GM18868 (cell line): ENCODE results near the gene MRPS23.

Source experiments
- ATAC-seq: cut with Tn5 transposase; IDR thresholded peaks from one replicate; pipeline ENCODE4 v1.9.1; 2021; ENCODE audit warnings: mild to moderate bottlenecking, moderate library complexity; ENCODE audit not compliant: unreplicated experiment

The MRPS23 gene

DNA sequence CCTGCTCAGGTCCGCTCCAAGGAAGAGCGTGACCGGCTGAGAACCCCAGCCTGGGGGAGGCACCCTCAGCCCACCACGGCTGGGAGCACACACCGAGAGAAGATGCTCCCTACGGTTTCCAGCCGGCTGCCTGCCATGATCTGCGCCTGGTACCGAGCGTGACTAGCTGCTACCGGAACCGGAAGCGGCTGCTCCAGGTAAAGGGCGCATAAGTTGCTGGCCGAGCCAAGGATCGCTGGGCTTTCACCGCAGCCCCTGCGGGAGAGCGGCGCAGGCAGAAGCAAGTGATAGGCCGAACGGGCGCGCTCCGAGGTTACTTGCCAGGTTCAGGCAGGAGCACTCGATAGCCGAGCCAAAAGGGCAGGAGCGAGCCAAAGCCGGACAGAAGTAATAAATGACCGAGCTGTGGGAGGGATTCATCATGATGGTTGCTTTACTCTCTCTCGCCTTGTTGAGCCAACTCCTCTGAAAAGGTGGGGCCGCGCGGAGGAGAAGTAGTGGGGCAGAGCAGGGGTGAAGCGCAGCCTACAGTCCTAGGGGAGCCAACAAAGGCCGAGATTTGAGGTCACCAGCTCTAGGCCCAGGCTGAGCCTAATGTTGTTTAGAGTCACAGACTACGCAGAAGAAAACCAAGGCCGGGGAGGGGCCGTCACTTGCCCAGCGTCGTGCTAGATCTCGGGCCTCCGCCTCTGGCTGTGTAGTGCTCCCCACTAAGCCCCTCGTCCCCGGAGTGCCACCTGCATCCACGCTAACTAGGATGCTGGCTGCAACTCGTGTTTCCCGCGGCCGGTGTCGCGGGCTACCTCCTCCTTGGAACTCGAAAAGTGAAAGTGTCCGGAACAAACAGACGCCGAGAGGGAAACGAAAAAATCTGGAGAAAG, at the start of gene MRPS23:
TSS of gene MRPS23 (minus strand) at position 171 of the 881 bp plus-strand sequence. CDS start at position 137, 34 bp downstream.
- peak; percentile 92 for ATAC-seq

DNA sequence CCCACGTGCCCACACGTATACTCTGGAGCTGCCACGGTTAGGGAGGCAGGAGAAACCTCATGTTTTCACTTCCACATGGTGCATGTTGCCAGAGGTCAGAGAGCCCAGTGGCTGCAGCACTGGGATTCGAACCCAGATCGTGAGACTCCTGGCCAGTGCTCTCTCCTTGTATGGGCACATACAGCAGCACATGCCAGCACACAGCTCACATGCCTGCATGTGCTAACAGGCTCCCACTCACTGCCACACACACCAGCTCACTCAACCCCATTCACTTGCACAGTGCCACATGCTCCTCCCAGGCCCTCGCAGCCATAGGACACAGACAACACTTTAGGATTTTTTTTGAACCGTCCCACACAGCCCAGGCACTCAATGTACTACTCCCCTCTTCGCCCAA, 49.5 kb upstream of the MRPS23 start:
- no peak for ATAC-seq

- ATAC-seq: no peak
Measured at GRCh38 chr17:57898487-57899311, 48.9 kb upstream of the MRPS23 start.

GRCh38 chr17:57895382-57896060, 45.7 kb upstream of the MRPS23 start:
- no peak for ATAC-seq

DNA sequence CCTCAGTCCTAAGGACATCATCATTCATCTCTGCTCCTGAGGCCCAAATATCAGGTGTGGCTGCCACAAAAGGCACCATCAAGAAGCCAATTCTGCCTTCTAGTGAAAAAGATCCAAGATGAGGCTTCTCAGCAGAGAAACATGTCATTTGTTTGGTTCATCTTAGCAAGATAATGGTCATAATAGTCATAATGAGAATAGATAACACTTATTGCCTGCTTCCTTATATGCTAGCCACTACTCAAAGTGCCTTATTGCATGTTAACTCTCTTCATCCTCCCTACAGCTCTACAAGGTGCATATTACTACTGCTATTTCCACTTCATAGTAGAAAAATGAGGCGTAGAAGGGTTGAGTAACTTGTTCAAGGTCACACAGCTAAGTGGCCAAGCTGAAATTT, 45.0 kb upstream of the MRPS23 start:
- ATAC-seq: peak; percentile 57

- ATAC-seq: no peak
Measured at GRCh38 chr17:57892820-57893595, 43.2 kb upstream of the MRPS23 start.

DNA sequence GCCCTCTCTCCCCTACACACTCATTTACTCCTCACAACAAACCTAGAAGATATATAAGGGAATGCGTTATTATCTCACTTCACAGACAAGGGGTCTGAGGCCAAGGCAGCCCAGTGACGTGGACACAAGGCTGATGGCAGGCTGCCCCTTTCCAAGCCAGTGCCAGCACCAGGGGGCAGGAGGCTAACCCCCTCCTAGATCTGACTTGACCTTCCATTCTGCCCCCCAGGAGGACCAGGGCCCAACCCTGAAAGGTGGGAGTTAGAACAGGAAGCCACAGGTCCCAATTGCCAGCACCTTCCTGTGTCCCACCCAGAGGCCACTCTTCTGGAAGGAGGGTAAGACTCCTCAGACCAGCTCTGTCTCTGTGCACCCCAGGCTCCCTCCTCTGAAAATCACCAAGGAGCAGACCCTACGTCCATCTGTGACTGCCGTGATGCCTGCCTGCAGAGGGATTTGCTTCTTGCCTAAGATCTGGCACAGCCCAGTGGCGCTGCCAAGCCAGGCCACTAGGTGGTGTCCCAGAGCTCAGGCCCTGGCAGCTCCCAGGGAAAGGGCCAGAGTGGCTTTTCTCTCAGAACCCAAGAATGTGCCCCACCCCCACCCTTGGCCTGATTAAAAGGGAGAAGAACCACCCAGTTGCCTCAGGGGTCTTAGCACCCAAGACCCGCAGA, 42.4 kb upstream of the MRPS23 start:
- ATAC-seq: peak; percentile 52

- no peak for ATAC-seq
Measured at GRCh38 chr17:57890857-57891232, 41.0 kb upstream of the MRPS23 start.

DNA sequence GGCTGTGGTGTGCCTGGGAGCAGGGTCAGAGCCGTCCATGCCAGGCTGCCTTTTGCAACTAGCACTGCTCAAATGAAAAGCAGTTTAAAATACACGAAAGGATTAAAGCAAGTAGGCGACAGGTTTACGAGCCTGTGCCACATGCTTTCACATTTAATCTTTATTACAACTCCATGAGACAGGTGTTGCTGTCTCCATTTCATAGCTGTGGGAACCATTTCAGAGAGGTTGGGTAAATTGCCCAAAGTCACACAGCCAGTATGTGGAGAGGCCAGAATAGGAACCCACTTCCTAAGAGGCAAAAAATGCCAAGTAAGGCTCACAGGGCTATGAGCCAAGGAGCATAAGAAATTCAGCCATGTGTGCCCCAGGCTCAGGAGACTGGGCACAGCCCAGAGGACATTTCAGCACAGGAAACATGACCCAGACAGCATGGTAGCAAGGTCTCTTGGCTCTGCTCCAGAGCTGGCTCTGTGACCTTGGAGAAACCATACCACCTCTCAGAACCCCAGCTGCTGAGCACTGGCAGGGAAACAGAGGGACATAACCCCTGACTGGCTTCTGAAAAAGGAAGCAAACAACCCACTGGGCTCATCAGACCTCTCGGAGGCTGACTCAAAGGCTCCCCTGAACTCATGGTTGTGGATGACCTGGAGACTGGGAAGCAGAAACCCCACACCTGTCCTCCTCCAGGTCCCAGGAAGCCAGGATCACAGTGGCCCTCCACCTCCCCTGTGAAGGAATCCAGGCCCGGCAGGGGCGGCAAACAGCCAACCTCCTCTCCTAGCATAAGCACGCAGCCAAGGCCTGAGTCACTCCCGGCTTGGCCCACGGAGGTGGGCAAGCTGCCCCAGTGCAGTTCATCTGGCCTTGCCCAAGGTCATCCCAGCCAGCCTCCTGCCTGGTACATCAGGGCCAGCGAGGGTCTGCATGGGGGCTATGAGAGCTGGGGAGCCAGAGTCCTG, 40.3 kb upstream of the MRPS23 start:
- no peak for ATAC-seq

DNA sequence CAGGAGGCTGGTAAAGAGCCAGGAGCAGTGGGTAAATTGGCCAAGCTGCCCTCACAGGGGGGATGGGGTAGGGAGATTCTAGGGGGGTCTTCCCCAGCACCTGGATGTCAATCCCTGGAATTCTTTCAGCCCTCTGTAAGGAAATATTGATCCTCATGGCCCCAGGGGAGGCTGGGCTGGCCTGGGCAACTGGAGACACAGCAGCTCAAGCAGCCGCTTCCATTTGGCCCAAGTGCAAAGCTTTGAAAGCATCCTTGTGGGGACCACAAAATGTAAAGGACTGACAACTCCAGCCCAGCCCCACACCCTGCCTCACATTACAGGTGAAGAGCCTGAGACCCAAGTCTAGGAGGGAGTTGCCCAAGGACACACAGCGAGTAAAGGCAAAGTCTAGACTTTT, 39.4 kb upstream of the MRPS23 start:
- no peak for ATAC-seq

DNA sequence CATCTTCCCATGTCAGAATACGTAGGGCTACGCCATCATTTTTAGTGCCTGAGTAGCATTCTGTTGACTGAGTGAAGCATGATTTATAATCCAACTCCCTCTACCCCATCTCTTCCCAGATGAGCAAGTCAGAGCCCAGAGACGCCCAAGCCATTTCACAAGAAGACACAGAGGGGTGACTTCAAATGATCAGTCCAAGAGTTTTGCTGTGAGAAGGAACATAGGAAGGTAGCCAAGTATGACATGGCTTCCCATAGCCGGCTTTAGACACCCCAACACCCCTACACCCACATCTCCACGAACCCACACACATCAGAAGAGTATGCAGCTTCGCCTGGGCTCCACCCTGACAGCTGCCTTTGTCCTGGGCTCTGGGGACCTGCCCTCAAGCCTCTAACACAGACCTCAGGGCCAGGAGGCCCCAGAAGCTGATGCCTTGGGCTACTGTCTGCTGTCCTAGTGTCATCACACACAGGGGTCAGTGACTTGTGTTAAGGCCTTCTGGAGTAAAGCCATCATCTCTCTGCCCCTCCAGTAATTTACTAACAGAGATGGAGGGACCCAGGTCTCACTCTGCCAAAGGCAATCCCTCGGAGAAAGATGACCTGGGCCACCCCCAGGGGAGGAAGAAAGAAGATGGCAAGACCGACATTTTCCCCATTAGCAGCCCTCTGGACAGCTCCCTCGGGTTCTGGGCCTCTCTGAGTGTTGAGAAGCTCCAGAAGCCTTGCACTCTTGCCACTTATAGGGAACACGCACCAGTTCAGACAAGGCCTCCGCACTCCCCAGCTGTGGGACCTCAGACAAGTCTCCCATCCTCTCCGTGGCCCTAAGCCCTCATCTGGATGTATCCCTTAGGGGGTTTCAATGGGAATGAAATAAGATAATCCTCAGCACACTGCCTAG, 38.7 kb upstream of the MRPS23 start:
- no peak for ATAC-seq

- no peak for ATAC-seq
Measured at GRCh38 chr17:57887161-57887560, 37.3 kb upstream of the MRPS23 start.

- no peak for ATAC-seq
Measured at GRCh38 chr17:57886020-57886419, 36.2 kb upstream of the MRPS23 start.

DNA sequence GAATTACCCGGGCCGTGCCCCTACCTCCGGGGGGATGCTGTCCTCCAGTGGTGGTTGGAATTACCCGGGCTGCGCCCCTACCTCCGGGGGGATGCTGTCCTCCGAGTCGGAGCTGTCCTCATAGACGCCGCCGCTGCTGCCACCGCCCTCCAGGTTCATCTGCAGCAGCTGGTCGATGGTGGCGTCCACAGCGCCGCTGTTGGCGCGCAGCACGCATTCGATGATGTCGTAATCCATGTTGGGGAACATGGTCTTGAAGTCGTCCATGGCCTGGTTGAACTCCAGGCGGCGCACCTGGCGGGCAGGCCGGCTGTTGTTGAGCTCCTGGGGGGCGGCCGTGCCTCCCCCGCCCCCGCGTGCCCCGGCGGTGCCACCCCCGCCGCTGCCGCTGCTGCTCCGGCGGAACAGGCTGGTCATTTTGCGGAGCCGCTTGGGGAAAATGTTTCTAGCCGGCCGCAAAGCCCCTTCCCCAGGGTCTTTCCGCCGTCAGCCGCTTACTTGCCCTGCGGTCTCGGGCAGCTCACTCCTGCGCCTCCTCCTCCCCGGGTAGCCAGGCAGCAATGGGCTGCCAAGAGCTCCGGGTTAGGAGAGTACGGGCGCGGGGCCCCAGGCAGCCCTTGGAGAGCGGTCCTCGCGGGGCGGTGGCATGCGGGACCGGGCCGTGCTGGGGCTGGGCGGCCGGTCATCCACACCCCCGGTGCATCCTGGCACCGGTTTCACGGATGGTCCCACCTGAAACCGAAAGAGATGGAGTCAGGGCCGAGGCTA, 35.5 kb upstream of the MRPS23 start:
- ATAC-seq: no peak

DNA sequence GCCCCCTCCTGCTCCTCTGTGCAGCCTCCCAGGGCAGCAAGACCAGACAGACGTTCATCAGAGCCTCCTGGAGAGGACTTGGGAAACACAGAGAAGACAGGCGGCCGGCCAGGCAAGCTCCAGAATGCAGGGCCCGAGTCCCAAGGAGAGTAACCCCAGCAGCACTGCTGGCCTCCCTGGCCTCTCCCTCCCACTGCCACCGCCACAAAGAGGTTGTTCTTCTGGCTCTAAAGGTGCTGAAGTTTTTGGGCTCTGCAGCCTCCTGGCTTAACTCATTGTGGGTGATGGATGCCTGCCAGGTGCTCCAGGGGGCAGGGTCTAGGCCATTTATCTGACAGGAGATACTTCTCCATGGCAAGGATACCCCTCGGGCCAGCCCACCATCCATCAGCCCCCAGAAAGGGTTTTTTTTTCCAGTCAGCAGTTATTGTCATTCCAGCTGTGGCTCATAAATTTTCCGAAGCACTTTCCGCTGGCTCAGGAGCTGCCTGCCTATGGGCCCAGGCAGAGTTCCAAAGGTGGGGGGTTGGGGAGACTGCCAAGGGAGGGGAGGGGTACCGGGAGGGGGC, 32.0 kb upstream of the MRPS23 start:
- no peak for ATAC-seq

GRCh38 chr17:57881143-57881542, 31.3 kb upstream of the MRPS23 start:
- no peak for ATAC-seq

DNA sequence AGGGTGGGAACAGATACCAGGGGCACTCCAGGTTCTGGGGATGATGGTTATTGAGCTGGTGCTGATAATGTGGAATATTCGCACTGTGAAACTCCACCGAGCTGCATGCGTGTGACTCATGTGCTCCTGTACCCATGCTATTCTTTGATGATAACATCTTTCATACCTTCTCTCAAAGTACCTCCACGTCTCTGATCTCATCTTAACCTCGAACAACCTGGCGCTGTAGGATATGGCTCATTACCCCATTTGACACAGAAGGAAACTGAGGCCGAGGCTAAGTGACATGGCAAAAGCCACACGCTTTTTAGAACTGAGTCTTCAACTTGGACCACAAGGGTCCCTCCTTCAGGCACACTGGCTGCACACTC, 30.2 kb upstream of the MRPS23 start:
- no peak for ATAC-seq
